ENCODE measurements around the gene PROSER3.

- TF ChIP-seq CTCF (IDR thresholded peaks at IDR 0.05; ENCODE audit: low read length) (no peak), EZH2 (IDR thresholded peaks at IDR 0.05; ENCODE audit: borderline replicate concordance, low read length) (no peak)
These were observed 19.1 kb upstream of the PROSER3 start for GRCh38 chr19:35738887-35739229.

Measured in OCI-LY1 (cell line).